Measurements from ENCODE around the gene CASTOR2. TPM values are rescaled to one million over a fixed set of nuclear protein-coding genes. Genes with fewer than 3 reads are reported as not detected.

CASTOR2 gene
- total RNA-seq (2022; extraction: Qiagen RNA extraction; ENCODE audit: low read depth) = 1.8 to 3.8 TPM (median 2.7 TPM) in 5 replicates

DNA sequence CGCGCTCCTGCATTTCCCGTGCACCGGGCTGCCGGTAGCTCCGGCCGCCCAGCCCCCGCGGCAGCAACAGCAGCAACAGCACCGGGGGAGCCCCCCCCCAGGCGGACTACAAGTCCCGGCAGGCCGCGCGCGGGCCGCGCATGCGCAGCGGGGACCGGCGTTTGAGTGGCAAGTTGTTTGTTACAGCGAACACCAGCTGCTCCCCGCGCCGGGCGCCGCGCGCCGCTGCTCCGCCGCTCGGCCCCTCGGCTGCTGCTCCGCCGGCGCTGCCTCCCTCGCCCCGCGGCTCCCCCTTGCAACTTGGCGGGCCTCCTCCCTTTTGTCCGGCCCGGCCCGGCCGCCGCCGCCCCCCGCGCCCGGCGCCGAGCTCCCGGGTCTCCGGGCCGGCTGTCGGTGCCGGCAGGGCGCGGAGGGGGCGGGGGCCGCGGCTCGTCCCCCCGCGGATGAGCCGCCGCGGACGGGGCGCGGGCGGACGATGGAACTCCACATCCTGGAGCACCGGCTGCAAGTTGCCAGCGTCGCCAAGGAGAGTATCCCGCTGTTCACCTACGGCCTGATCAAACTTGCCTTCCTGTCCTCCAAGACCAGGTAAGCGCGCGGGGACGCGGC is at the start of gene CASTOR2:
TSS of gene CASTOR2 (plus strand) at position 195 of the 609 bp plus-strand sequence. CDS start at position 476, 281 bp downstream.

Other genes with a start within 250 kb of the CASTOR2 start
- 0.14 TPM in 1 of 5 replicates, not detected in the others for gene NCF1, start 190.7 kb upstream of the CASTOR2 start, total RNA-seq (2022; extraction: Qiagen RNA extraction; ENCODE audit: low read depth)
- gene GTF2IRD2, start 113.1 kb upstream of the CASTOR2 start, total RNA-seq (2022; extraction: Qiagen RNA extraction; ENCODE audit: low read depth) = 4.2 to 7.1 TPM (median 6.9 TPM) in 5 replicates
- 52.7 to 70.2 TPM (median 63.9 TPM) in 5 replicates for gene RCC1L, start 109.1 kb downstream of the CASTOR2 start, total RNA-seq (2022; extraction: Qiagen RNA extraction; ENCODE audit: low read depth)
- 6.9 to 12.8 TPM (median 10.3 TPM) in 5 replicates for gene GTF2IRD2B, start 127.9 kb downstream of the CASTOR2 start, total RNA-seq (2022; extraction: Qiagen RNA extraction; ENCODE audit: low read depth)

Measured in A549 treated with DMSO at 1 μM for 4 hours (cell line).